Uterus (tissue), 2 donors: ENCODE data around the gene SLC17A4.

Source experiments
- POLR2A ChIP-seq, 2 donors: fragments of 450-650 bp; IDR thresholded peaks; one replicate each; pipeline ENCODE4 v1.6.1; 2016; ENCODE audit warnings: antibody characterized with exemption in 2 of 2, mild to moderate bottlenecking in 1 of 2, moderate library complexity in 1 of 2
- TF ChIP-seq, protein P1 (sequence below), 4 experiments: fragments of 200-600 bp in 2 of 4; fragments of 450-650 bp in 2 of 4; sonication (generic) in 2 of 4; IDR thresholded peaks; one replicate each; pipeline ENCODE4 v1.5.1; 2016 to 2019; ENCODE audit warnings: antibody characterized with exemption in 4 of 4, mild to moderate bottlenecking in 2 of 4, moderate library complexity in 1 of 4

DNA sequence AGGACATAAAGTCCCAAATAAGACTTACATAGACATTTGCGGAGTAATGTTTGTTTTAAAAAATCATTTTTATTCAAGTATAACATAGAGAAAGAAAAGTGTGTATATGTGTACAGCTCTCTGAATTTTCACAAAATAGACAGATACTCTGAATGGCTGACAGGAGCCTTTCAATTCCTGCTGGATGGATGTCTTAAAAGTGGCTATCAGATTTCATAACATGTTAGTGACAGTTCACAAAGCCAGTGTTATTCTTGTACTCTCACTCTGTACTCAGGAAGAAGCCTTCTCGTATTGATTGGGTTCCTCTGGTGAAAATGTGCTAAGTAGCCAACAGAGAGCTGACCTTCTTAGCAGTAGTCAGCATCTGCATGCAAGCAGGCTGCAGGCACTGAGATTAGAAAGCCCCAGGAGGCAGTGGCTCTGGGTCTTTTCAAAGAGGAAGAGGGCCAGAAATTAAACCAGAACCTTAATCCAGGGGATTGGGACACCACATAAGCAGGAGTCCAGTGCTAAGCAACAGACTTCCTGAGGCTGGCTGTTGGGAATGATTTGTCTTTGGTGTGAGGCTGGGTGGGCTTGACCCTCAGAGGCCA, 19.7 kb downstream of the SLC17A4 start:
- TF ChIP-seq, protein P1, sequence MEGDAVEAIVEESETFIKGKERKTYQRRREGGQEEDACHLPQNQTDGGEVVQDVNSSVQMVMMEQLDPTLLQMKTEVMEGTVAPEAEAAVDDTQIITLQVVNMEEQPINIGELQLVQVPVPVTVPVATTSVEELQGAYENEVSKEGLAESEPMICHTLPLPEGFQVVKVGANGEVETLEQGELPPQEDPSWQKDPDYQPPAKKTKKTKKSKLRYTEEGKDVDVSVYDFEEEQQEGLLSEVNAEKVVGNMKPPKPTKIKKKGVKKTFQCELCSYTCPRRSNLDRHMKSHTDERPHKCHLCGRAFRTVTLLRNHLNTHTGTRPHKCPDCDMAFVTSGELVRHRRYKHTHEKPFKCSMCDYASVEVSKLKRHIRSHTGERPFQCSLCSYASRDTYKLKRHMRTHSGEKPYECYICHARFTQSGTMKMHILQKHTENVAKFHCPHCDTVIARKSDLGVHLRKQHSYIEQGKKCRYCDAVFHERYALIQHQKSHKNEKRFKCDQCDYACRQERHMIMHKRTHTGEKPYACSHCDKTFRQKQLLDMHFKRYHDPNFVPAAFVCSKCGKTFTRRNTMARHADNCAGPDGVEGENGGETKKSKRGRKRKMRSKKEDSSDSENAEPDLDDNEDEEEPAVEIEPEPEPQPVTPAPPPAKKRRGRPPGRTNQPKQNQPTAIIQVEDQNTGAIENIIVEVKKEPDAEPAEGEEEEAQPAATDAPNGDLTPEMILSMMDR (IDR thresholded peaks at IDR 0.05) = no peak
- TF ChIP-seq POLR2A (IDR thresholded peaks at IDR 0.05) = no peak
